Endothelial cell of hepatic sinusoid (primary cell): ENCODE data around the gene PKN1.

Experiments
- in situ Hi-C: cut with HindIII; loops from 2 replicates; pipeline ENCODE4 v1.10.0; 2017; ENCODE audit warnings: low sequenced_read_pairs

PKN1 gene

DNA sequence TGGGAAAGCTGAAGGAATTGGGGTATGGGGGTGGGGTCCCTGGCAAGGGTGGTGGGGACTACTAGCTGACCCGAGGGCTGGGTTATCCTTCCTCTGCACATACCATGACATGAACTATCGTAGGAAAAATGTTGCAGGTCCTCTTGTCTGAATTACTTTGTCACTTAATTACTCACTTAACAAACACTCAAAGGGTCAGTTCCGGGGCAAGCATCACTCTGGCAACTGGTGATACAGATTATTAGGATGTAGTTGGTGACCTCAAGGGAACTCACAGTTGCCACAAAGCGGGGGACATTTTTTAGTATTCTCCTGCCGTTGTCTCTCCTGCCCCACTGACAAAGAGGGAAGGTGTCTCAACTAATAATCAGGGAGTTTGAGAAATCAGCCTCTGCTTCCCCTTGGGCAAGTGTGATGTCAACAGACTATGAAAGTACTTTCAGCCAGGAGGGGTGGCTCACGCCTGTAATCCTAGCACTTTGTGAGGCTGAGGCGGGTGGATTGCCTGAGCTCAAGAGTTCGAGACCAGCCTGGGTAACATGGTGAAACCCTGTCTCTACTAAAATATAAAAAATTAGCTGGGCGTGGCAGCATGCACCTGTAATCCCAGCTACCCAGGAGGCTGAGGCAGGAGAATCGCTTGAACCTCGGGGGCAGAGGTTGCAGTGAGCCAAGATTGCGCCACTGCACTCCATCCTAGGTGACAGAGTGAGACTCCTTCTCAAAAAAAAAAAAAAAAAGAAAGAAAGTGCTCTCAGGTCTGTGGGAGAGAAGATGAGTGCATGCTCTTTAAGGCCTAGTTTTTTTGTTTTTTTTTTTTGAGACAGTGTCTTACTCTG, 74.8 kb downstream of the PKN1 start:
- in situ Hi-C loops = no loop called here

DNA sequence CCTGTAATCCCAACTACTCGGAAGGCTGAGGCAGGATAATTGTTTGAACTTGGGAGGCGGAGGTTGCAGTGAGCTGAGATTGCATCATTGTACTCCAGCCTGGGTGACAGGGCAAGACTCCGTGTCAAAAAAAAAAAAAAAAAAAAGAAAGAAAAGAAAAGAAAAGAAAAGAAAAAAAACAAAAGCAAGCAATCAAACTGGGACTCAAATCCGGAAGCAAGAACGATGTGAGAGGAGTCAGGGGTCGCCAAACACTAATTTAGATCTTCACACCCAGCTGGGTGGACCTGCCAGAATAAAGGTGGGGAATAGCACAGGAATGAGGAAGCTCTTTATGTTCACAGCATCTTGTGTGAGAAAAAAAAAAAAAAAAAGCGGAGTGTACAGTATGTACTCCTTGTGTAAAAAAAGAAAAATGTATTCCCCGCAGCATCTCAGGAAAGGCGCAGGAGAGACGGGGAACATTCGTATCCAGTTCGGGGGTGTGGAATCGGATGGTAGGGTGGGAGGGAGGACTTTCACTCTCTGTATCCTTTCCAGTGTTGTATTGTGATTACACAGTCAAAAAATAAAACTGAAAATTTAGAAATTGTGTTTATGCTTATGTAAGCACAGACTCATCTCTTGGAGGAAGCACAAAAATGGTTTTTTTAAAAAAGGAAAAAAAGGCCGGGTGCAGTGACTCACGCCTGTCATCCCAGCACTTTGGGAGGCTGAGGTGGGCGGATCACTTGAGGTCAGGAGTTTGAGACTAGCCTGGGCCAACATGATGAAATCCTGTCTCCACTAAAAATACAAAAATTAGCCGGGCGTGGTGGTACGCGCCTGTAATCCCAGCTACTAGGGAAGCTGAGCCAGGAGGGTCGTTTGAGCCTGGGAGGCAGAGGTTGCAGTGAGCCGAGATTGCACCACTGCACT, 77.5 kb downstream of the PKN1 start:
- in situ Hi-C loops = no loop called here

DNA sequence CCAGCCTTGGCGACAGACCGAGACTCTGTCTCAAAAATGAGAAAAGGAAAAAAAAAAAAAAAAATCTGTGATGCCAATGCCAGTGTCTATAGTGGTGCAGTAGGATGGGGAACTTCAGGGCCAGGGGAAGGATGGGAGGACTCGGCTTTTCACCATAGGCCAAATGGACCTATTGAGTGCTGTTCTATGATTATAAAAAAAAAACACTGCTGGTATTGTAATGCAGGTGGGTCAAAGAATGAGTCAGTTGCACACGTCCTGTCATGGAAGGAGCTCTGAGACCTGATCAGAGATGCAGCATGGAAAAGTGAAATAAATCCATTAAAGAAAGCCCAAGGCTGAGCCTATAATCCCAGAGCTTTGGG, 78.1 kb downstream of the PKN1 start:
- in situ Hi-C loops = no loop called here

DNA sequence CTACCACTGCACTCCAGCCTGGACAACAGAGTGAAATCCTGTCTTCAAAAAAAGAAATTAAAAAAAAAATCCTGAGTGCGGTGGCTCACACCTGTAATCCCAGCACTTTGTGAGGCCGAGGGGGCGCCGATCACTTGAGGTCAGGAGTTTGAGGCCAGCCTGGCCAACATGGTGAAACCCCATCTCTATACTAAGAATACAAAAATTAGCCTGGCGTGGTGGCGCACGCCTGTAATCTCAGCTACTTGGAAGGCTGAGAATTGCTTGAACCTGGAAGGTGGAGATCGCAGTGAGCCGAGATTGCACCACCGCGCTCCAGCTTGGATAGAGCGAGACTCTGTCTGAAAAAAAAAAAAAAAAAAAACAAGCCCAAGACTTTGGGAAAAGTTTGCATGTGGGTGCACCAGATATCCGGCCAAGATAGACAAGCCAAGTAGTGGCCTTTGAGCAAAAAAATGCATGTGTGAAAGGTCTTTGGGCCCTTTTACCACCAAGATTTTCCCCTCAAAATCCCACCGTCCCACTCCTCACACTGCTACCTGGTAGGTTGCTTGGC, 79.4 kb downstream of the PKN1 start:
- in situ Hi-C loops = no loop called here

DNA sequence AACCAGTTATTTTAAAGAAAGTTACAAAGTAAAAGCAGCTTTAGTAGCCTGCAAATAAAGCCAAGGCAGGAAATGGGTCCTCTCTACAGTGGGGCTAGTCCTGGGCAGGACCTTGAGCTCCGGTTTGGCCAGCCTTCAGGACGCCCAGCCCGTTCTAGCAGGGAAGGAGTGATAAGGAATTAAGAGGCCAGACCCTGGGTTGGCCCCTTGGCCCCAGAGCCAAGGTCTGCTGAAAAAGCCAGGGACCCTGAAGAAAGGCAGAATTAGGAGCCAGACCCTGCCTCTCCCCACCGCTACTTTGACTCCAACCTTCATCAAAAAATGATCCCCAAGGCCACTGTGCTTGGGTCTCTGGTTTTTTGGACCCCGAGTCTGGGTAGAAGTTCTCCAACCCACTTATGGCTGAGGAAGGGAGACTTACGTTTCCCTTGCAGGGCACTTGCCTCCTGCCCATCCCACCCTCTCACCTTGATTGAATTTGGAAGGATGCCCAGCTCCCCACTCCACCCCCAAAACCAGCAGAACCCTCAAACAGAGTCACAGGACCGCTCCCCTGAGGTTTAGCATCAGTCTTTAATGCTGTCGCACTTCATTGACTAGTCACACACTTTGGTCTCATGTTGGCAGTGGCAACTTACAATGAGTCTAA, 81.2 kb downstream of the PKN1 start:
- in situ Hi-C loops = no loop called here

DNA sequence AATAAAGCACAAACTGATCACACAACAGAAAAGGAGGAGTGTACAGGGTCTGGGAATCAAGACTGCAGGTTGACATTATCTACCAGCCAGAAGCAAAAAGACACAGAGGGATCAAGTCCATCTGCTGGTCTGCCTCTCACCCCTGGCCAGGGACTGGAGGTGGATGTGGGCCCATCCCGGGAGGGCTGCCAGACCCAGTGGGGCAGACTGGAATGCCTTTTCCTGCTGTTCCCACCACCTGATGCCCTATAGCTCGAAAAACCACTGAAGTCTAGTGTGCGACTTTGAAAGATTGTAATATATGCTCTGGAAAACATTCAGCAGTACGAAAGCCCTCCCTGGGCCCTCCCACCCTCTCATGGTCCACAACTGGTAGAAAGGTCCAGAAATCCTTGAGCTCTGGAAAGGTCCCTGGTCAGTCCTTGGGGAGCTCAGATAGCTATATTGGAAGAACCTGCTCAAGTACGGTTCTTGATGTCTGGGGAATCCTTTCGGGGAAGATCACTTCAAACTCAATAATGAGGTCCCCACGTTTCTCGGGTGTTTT, 82.5 kb downstream of the PKN1 start:
- in situ Hi-C loops = loop anchor here (5.0 kb wide), 1 partner anchor 103 kb away; no protein-coding TSS in a partner anchor

DNA sequence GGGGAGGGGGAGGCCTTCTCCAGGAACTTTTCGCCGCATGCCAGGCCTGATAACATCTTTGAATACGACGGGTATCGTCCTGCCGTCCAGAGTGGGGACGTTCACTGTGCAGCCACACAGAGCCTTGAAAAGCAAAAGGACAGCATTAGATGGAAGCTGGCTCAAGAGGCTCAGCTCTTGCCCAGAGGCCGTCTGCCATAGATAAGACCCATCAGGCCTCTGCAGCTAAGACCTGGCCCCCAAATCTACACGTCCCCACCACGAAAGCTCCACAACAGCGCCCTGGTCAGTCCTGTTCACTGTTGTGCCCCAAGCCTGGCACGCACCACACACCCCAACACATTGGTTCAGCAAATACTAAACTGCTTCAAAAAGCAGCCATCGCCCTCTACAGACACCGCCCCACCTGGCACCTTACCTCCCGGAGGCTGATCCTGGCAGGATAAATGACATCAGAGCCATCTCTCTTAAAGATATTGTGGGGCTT, 83.0 kb downstream of the PKN1 start:
- in situ Hi-C loops = loop anchor here (5.0 kb wide), 1 partner anchor 104 kb away; no protein-coding TSS in a partner anchor

DNA sequence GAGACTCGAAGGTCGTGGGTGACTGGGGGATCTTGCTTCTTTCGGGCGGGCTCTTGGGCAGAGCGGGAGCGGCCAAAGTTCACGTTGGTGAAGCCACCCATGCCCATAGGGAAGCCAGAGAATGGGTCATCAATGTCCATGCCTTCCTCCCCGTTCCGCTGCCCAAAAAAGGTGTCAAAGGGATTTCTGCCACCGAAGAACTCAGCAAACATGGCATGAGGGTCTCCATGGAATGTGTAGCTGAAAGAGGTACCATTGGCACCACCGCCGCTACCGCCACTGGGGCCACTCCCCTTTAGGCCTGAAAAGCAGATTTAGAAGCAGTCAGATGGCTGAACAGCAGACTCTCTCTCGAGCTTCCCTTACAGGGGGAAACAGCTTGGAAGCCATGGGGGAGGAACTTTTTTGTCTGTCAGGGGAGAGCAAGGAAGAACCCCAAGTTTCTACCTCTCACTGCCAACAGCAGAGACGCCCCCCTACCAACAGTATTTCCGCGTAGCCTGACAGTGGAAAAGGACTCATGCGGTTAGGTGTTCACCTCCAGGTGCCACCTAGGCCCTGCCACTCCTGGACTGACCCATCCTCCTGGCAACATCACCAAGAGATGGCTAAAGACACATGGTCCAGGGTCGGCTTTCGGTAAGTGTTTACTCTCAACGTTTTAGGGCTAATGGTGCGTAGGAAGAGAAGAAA, 83.8 kb downstream of the PKN1 start:
- in situ Hi-C loops = loop anchor here (5.0 kb wide), 1 partner anchor 105 kb away; no protein-coding TSS in a partner anchor

DNA sequence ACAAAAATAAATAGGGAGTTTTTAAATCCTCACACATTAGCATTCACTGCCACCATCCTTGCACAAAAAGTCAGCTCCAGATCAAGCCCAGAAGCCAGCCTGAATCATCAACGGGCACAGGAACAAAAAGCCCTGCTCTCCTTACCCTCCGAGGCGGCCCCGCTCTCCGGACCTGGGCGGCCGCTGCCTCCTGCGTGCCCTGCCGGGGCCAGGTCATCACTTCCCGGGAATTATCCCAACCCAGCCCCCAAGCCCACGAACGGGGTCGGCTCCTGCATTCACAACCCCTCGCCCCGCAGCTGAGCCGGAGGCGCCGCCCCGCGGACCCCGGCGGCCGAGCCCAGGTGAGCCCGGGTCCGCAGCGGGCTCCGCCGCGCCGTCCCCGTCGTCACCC, 84.3 kb downstream of the PKN1 start:
- in situ Hi-C loops = loop anchor here (5.0 kb wide), 1 partner anchor 105 kb away; no protein-coding TSS in a partner anchor

DNA sequence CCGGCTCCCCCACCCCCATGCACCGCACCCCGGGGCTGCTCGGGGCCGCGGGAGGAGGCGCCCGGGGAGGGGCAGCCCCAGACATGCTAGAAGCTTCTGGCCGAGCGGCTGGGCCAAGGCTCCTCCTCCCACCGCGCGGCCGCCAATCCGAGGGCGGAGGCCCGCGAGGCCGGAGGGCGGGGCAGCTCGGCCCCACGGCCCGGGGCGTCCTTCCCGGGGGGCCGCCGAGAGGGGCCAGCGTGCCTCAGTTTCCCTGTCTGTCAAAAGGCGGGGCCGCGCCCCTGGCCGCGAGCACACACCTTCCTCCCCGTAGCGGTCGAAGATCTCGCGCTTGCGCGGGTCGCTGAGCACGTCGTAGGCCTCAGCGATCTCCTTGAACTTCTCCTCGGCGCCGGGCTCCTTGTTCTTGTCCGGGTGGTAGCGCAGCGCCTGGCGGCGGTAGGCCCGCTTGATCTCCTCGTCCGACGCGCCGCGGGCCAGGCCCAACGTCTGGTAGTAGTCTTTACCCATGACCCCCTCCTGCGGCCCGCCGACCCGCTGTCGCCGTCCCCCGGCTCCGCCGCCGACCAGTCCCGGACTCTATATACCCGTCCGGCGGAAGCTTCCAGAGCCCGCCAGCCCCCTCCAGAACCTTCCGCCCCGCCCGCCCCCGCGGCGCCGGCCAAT, 84.9 kb downstream of the PKN1 start, which contains the start of gene DNAJB1:
DNAJB1 (minus strand) TSS at position 558 of the 666 bp plus-strand sequence; CDS start at position 510, 48 bp downstream.
- in situ Hi-C loops = loop anchor here (5.0 kb wide), 1 partner anchor 106 kb away; no protein-coding TSS in a partner anchor

DNA sequence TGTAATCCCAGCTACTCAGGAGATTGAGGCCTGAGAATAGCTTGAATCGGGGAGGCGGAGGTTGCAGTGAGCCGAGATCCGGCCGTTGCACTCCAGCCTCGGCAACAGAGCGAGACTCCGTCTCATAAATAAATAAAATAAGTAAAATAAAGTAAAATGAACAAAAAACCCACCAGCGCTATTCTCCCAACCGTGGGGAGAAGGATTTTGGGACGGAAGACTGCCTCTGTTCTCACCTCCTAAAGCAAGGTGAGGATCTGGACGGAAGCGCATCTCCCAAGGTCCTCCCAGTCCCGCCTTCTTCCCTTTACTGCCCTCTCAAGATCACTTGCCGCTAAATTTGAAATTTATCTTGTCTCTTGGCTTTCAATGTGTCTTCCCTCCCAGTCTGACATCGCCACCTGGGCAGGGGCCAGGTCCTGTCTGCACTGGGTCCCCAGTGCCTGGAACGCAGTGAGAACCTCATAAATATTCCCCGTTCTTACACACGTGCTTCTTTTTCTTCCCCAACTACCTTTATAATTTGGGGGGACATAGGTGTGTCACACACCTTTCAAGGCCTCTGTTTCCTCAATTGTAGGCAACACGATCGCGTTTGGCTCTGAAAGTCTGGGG, 86.2 kb downstream of the PKN1 start:
- in situ Hi-C loops = loop anchor here (5.0 kb wide), 1 partner anchor 107 kb away; no protein-coding TSS in a partner anchor

DNA sequence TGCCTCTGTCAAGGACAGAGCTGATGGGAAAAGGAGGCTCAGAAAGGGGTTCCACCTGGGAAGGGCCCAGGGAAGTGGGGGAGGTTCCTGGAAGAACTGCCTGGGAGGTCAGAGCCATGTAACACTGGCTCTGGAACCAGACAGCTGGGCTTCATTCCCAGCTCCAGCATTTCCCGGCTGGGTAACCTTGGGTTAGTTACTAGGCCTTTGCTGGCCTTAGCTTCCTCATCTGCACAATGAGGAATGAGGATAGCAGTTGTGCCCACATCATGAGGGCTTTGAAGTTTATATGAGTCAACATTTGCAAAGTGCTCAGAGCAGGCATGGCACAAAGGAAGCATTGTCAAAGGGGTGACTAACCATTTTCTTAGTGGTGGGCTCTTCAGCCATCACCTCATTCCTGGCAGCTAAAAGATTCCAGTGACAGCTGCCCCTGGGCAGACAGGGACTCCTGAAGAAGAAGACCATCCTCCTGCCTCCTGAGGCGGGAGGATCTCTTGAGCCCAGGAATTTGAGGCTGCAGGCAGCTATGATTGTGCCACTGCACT, 86.8 kb downstream of the PKN1 start:
- in situ Hi-C loops = loop anchor here (5.0 kb wide), 1 partner anchor 108 kb away; no protein-coding TSS in a partner anchor

DNA sequence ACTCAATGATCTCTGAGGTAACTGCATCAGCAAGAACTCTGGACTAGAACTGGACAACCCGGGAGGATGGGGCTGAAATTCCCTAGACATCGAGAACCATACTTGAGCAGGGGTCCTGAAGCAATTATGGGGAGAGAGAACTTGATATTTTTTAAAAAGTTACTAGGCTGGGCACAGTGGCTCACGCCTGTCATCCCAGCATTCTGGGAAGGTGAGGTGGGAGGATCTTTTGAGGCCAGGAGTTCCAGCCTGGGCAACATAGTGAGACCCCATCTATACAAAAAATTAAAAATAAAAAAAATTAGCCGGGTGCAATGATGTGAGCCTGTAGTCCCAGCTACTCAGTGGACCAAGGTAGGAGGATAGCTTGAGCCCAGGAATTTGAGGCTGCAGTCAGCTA, 87.4 kb downstream of the PKN1 start:
- in situ Hi-C loops = no loop called here
